Measurements from ENCODE around the gene ATF4. TPM values are rescaled to one million over a fixed set of nuclear protein-coding genes. Genes with fewer than 3 reads are reported as not detected.

The ATF4 gene
- total and polyA plus RNA-seq, 2 of the 13 experiments (the other 11 are each of a cell fraction or from before 2014, with no cell fraction given), result 486 to 1,297 TPM

- TF ChIP-seq SNAPC4 (CRISPR knock-in tag; IDR thresholded peaks at IDR 0.05), result no peak
- no peak for TF ChIP-seq AFF4 (CRISPR knock-in tag; IDR thresholded peaks at IDR 0.05)
- no peak for TF ChIP-seq KDM3A (CRISPR knock-in tag; IDR thresholded peaks at IDR 0.05; ENCODE audit: low read depth)
- no peak for TF ChIP-seq ZNF567 (CRISPR knock-in tag; IDR thresholded peaks at IDR 0.05; ENCODE audit: borderline replicate concordance)
- no peak for TF ChIP-seq NKX3-1 (CRISPR knock-in tag; IDR thresholded peaks at IDR 0.05)
- TF ChIP-seq ZNF790 (CRISPR knock-in tag; IDR thresholded peaks at IDR 0.05; ENCODE audit: borderline replicate concordance), result no peak
- TF ChIP-seq POGZ (CRISPR knock-in tag; IDR thresholded peaks at IDR 0.05), result peak; percentile 4; the same call in 1 of the 2 replicates
- TF ChIP-seq RXRA (CRISPR knock-in tag; IDR thresholded peaks at IDR 0.05), result peak; percentile 50; the same call in 1 of the 2 replicates
- no peak for TF ChIP-seq SUZ12 (IDR thresholded peaks at IDR 0.05; ENCODE audit: low read depth, low read length)
- TF ChIP-seq RBM39 (IDR thresholded peaks at IDR 0.05; ENCODE audit: low read depth, low read length, poor library complexity, severe bottlenecking), result no peak
- no peak for TF ChIP-seq RELA (CRISPR knock-in tag; IDR thresholded peaks at IDR 0.05)
- no peak for TF ChIP-seq ZNF878 (CRISPR knock-in tag; IDR thresholded peaks at IDR 0.05)
- peak; percentile 13; the same call in 1 of the 2 replicates for TF ChIP-seq ZBTB39 (CRISPR knock-in tag; IDR thresholded peaks at IDR 0.05)
- TF ChIP-seq ZNF746 (CRISPR knock-in tag; IDR thresholded peaks at IDR 0.05), result peak; percentile 9; the same call in 1 of the 2 replicates
- no peak for TF ChIP-seq ZNF17 (CRISPR knock-in tag; IDR thresholded peaks at IDR 0.05)
- TF ChIP-seq JUND (CRISPR knock-in tag; IDR thresholded peaks at IDR 0.05), result no peak
- TF ChIP-seq SOX13 (IDR thresholded peaks at IDR 0.05), result no peak
- no peak; a peak in 1 of 4 replicates for TF ChIP-seq SOX13 (CRISPR knock-in tag; conservative IDR thresholded peaks at IDR 0.05 in 1 of 2, IDR thresholded peaks at IDR 0.05 in 1 of 2)
These were observed 609 bp upstream of the ATF4 start (continued) for GRCh38 chr22:39519681-39520225.

All from HepG2 (cell line).